HG03175 (cell line): Measurements from ENCODE around the gene CHCHD2.
"Not testable (repeated sequence)": the region's sequence is repeated elsewhere in the genome, so short reads cannot be mapped to it uniquely, and the experiment has no call there.

Experiments used
- ATAC-seq: cut with Tn5 transposase; IDR thresholded peaks from one replicate; pipeline ENCODE4 v1.9.1; 2021; ENCODE audit warnings: mild to moderate bottlenecking, moderate library complexity; ENCODE audit not compliant: unreplicated experiment

Gene CHCHD2

GRCh38 chr7:56106108-56107073 lies at the start of gene CHCHD2:
Gene CHCHD2 (minus strand): TSS chr7:56106476. CDS start chr7:56106413, 63 bp downstream.
- ATAC-seq: peak; percentile 99

GRCh38 chr7:56131062-56131461 lies 24.8 kb upstream of the CHCHD2 start:
- not testable (repeated sequence) for ATAC-seq

GRCh38 chr7:56127241-56127975 lies 21.1 kb upstream of the CHCHD2 start:
- no peak for ATAC-seq

- ATAC-seq: no peak
Observed at GRCh38 chr7:56125831-56126230, 19.6 kb upstream of the CHCHD2 start.

- ATAC-seq: no peak
Observed at GRCh38 chr7:56124981-56125380, 18.7 kb upstream of the CHCHD2 start.

GRCh38 chr7:56121440-56121839 lies 15.2 kb upstream of the CHCHD2 start:
- ATAC-seq: no peak

- ATAC-seq: no peak
Observed at GRCh38 chr7:56115852-56116538, 9.7 kb upstream of the CHCHD2 start, which contains the start of gene NUPR2. Gene NUPR2 (minus strand): TSS chr7:56116417. CDS start chr7:56116314, 103 bp downstream.

DNA sequence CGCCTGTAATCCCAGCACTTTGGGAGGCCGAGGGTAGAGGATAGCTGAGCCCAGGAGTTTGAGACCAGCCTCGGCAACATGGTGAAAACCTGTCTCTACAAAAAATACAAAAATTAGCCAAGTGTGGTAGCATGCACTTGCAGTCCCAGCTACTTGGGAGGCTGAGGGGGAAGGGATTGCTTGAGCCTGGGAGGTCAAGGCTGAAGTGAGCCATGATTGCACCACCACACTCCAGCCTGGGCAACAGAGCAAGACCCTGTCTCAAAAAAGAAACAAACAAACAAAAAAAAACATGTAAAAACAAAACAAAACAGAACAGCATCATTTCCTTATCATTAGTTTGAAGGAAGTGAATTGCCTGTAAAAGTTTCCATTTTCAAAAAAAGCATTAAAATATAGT lies 6.0 kb upstream of the CHCHD2 start:
- not testable (repeated sequence) for ATAC-seq

DNA sequence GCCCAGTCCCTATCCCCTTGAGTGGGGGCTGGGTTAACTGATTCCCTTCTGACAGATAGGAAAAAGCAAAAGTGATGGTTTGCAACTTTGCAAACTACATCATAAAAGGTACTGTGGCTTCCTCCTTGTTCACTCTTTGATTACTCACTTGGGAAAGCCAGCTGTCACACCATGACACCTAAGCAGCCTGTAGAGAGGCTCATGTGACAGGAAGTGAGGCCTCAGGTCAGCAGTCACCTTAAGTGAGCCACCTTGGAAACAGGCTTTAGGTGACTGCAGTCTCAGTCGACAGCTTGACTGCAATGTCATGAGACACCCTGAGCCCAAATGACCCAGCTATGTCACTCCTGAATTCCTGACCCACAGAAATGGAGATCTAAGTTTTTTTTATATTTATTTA lies 4.3 kb upstream of the CHCHD2 start:
- ATAC-seq: no peak

GRCh38 chr7:56107954-56108258 lies 1.6 kb upstream of the CHCHD2 start:
- no peak for ATAC-seq

DNA sequence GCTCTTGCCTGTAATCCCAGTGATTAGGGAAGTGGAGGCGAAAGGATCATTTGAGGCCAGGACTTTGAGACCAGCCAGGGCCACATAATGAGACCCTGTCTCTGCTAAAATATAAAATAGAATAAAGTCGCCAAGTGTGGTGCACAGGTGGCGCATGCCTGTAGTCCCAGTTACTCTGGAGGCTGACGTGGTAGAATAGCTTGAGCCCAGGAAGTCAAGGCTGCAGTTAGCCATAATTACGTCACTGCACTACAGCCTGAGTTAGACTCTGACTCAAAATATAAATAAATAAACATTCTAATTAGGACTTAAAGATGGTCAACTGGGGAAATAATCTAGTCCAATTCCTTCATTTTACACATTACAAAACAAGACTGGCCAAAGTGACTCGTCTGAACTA lies 768 bp downstream of the CHCHD2 start:
- peak; percentile 14 for ATAC-seq

- not testable (repeated sequence) for ATAC-seq
Observed at GRCh38 chr7:56104138-56104537, 2.1 kb downstream of the CHCHD2 start.

DNA sequence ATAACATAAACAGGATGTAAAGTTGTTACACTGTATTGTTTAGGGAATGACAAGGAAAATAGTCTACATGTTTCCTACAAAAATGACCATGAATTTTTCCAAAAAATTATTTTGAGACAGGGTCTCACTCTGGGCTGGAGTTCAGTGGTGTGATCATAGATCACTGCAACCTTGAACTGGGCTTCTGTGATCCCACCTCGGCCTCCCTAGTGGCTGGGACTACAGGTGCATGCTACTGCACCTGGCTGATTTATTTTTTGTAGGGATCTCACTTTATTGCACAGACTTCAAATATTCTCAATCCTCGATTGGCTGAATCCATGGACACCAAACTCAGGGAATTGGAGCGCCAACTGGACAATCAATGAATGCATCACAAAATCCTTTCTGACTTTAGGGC lies 6.6 kb downstream of the CHCHD2 start:
- ATAC-seq: no peak

DNA sequence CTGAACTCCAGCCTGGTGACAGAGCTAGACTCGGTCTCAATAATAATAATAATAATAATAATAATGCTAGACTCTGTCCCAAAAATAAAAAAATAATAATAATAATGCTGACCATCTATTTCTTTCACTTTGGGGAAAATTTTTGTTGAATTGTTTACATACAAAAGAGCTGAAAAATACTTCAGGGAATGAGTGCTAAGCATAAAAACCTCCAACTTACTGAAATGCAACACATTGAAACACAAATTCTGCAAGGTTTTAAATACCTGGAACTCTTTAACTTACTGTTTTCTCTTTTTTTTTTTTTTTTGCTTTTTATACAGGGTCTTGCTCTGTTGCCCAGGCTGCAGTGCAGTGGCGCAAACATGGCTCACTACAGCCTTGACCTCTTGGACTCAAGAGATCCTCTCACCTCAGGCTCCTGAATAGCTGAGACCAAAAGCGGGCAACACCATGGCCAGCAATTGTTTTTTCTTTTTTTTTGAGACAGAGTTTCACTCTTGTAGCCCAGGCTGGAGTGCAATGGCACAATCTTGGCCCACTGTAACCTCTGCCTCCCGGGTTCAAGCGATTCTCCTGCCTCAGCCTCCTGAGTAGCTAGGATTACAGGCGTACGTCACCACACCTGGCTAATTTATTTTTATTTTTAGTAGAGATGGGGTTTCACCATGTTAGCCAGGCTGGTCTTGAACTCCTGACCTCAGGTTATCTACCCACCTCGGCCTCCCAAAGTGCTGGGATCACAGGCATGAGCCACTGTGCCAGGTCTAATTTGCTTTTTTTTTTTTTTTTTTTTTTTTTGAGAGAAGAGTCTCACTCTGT lies 7.9 kb downstream of the CHCHD2 start:
- not testable (repeated sequence) for ATAC-seq

DNA sequence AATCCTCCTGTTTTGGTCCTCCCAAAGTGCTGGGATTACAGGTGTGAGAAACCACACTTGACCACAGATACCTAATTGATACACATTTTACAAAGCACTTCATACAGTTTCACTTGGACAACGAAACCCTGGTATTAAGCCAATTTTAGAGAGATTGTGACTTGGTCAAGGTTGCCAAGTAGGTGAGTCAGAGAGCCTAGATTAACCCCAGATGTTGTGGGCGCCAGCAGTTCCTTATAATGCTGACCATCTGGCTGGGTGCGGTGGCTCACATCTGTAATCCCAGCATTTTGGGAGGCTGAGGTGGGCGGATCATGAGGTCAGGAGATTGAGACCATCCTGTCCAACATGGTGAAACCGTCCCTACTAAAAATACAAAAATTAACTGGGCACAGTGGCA lies 8.6 kb downstream of the CHCHD2 start:
- no peak for ATAC-seq

DNA sequence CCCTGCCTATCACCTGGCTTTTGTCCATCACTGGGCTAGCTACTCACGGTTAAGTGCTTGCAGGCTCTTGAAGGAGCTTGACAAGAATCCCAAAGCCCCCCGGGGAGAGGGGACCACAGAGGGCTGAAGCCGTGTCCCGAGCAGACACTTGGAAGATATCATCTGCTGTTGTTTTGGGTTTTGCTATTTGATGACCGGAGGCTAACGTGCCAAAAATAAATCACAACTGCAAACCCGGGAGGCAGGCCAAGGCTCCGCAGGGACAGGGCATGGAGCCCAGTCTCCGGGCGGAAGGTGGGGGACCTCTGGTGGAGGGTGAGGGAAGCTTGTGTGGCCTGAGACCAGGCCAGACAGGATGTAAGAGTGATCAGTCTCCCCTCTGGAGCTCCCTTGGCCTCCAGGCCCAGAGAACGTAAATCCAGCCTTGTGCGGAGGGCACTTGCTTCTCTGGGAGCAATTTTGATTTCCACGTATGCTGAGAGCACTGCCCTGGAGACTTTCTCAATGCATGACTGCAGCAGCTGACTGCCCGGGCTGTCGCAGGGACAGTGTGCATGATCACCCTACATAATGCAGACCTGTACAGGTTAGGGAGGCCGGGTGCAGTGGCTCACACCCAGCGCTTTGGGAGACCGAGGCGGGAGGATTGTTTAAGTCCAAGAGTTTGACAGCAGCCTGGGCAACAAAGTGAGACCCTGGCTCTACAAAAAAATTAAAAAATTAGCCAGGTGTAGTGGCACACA lies 13.3 kb downstream of the CHCHD2 start, which contains the start of gene PHKG1:
TSS of gene PHKG1 (minus strand) at position 164 of the 743 bp plus-strand sequence. CDS start 4,011 bp downstream, outside the sequence.
- ATAC-seq: no peak

- not testable (repeated sequence) for ATAC-seq
Observed at GRCh38 chr7:56092388-56092787, 13.9 kb downstream of the CHCHD2 start.

GRCh38 chr7:56091591-56091990 lies 14.7 kb downstream of the CHCHD2 start:
- no peak for ATAC-seq

- ATAC-seq: no peak
Observed at GRCh38 chr7:56087445-56087844, 18.8 kb downstream of the CHCHD2 start.

- ATAC-seq: no peak
Observed at GRCh38 chr7:56086761-56087160, 19.5 kb downstream of the CHCHD2 start.
